Measurements from ENCODE around the gene LARGE1. TPM values are rescaled to one million over a fixed set of nuclear protein-coding genes. Genes with fewer than 3 reads are reported as not detected.

LARGE1 gene
- total and polyA plus RNA-seq, 2 of the 13 experiments (the other 11 are each of a cell fraction or from before 2014, with no cell fraction given) = 8.4 to 11.0 TPM

DNA sequence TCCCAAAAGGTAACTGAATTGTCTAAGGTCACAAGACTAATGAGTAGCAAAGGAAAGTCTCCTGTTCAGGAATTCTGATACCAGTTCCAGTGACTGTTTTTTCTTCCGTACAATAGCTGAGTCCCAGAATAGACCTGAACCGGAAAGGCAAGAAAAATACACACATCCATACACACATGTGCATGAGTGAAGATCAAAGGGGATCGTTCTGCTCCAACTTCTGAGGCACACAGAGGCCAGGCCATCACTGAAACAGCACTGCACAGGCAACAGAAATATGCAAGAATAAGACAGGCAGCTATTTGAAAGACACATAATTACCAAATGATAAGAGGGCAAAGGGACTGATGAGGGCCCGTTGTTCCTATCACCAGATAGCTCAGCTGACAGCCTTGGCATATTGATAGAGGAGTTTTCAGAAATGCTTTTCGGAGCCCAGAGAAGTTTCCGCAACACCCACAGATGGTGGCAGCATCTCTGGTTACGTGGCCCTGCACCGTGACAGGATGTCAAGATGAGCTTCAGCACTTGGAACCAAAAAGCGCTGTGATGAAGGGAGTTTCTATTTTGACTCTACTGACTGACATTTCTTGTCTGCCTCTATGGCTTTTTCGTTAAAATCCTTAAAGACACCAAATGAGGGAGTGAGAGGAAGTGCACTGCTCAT is 280.6 kb downstream of the LARGE1 start:
- DNase-seq (ENCODE audit: low spot score) (no peak), ATAC-seq (no peak), FAIRE-seq (no peak)
- Histone ChIP-seq H3K9ac (ENCODE audit: insufficient read depth, low read depth, low read length) (no peak overlapping the region), H2AFZ (ENCODE audit: low read length) (no peak overlapping the region), H3K36me3 (replicated peaks in 1 of 2; ENCODE audit: control insufficient read depth in 1 of 2, insufficient read depth in 2 of 2, low read length in 2 of 2) (no peaks in the 10 kb centered on the region), H3K9me3 (ENCODE audit: low read length) (no peaks in the 10 kb centered on the region), H3K27ac (ENCODE audit: extremely low read length, insufficient read depth, low read length) (no peak overlapping the region), H3K4me2 (ENCODE audit: low read depth, low read length) (no peak overlapping the region), H3K79me2 (ENCODE audit: insufficient read depth, low read length) (no peaks in the 10 kb centered on the region), H3K27me3 (ENCODE audit: control insufficient read depth in 1 of 2, insufficient read depth in 2 of 2, low read length in 2 of 2) (no peaks in the 10 kb centered on the region), H3K4me1 (ENCODE audit: insufficient read depth, low read length) (no peaks in the 10 kb centered on the region), H4K20me1 (ENCODE audit: insufficient read depth, low read length) (no peaks in the 10 kb centered on the region), H3K4me3 (replicated peaks in 1 of 3; ENCODE audit: insufficient read depth in 1 of 3, low read depth in 2 of 3, low read length in 3 of 3) (no peak overlapping the region)
- in situ Hi-C loops (cut with HindIII; ENCODE audit: extremely low pct_ligation_motif_present, low pct_unique_long_range_greater_than_20kb) (no loop called here), intact Hi-C loops (cut with micrococcal nuclease; ENCODE audit: unreplicated experiment) (no loop called here)
- BruUV-seq (replicated peaks) = no TSS peak
- ChIA-PET CTCF (ENCODE audit: low intra/inter-chr PET ratio, low total read pairs) (no interaction called here), POLR2A (interaction anchor here (1.0 kb wide), 1 partner anchor 12 kb away, joined by 4 read pairs; no protein-coding TSS in a partner anchor)
- TF ChIP-seq AKAP8 (CRISPR knock-in tag; IDR thresholded peaks at IDR 0.05) (no peak), DNMT1 (CRISPR knock-in tag; IDR thresholded peaks at IDR 0.05) (no peak), KLF15 (CRISPR knock-in tag; IDR thresholded peaks at IDR 0.05; ENCODE audit: borderline replicate concordance) (no peak), FOXA1 (IDR thresholded peaks at IDR 0.05) (no peak), FOXA1 (CRISPR knock-in tag; IDR thresholded peaks at IDR 0.05) (no peak), ZNF24 (IDR thresholded peaks at IDR 0.05) (no peak), JDP2 (CRISPR knock-in tag; IDR thresholded peaks at IDR 0.05; ENCODE audit: borderline replicate concordance) (no peak), ZSCAN25 (CRISPR knock-in tag; IDR thresholded peaks at IDR 0.05) (no peak)
- TF ChIP-seq, protein P1, sequence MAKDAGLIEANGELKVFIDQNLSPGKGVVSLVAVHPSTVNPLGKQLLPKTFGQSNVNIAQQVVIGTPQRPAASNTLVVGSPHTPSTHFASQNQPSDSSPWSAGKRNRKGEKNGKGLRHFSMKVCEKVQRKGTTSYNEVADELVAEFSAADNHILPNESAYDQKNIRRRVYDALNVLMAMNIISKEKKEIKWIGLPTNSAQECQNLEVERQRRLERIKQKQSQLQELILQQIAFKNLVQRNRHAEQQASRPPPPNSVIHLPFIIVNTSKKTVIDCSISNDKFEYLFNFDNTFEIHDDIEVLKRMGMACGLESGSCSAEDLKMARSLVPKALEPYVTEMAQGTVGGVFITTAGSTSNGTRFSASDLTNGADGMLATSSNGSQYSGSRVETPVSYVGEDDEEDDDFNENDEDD (CRISPR knock-in tag; IDR thresholded peaks at IDR 0.05; ENCODE audit: borderline replicate concordance) = no peak
- TF ChIP-seq, protein P2, sequence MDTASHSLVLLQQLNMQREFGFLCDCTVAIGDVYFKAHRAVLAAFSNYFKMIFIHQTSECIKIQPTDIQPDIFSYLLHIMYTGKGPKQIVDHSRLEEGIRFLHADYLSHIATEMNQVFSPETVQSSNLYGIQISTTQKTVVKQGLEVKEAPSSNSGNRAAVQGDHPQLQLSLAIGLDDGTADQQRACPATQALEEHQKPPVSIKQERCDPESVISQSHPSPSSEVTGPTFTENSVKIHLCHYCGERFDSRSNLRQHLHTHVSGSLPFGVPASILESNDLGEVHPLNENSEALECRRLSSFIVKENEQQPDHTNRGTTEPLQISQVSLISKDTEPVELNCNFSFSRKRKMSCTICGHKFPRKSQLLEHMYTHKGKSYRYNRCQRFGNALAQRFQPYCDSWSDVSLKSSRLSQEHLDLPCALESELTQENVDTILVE (CRISPR knock-in tag; IDR thresholded peaks at IDR 0.05) = no peak
- 91% methylated on average over 8 of the region's 10 CpGs for WGBS (ENCODE audit: low lambda C conversion rate)
